Smooth muscle cell (in vitro differentiated cells): Measurements from ENCODE around the gene OR9Q1. TPM values are rescaled to one million over a fixed set of nuclear protein-coding genes. Genes with fewer than 3 reads are reported as not detected.

ENCODE experiments used
- DNase-seq: peaks from one replicate; lab custom pipeline; 2025; ENCODE audit not compliant: unreplicated experiment; lab: John Stamatoyannopoulos, UW
- H2AFZ ChIP-seq: fragments of 200-600 bp; sonication (generic); 2 replicates; pipeline ENCODE4 v1.6.0; 2016; ENCODE audit warnings: antibody characterized with exemption, low read depth, mild to moderate bottlenecking
- H3F3A ChIP-seq: fragments of 200-600 bp; sonication (generic); 2 replicates; pipeline ENCODE4 v1.6.0; 2017; ENCODE audit warnings: antibody characterized with exemption, low read depth
- H3K27ac ChIP-seq: fragments of 200-600 bp; sonication (generic); 2 replicates; pipeline ENCODE4 v1.5.1; 2016; ENCODE audit warnings: low read depth, mild to moderate bottlenecking
- H3K27me3 ChIP-seq: fragments of 200-600 bp; sonication (generic); 2 replicates; pipeline ENCODE4 v1.6.1; 2016; ENCODE audit warnings: low read depth, mild to moderate bottlenecking
- H3K36me3 ChIP-seq: fragments of 200-600 bp; sonication (generic); 2 replicates; pipeline ENCODE4 v1.5.1; 2016; ENCODE audit warnings: low read depth
- H3K4me1 ChIP-seq: fragments of 200-600 bp; sonication (generic); 2 replicates; pipeline ENCODE4 v1.5.1; 2016; ENCODE audit warnings: low read depth
- H3K4me2 ChIP-seq: fragments of 200-600 bp; sonication (generic); 2 replicates; pipeline ENCODE4 v1.6.0; 2016; ENCODE audit warnings: mild to moderate bottlenecking
- H3K4me3 ChIP-seq: fragments of 200-600 bp; sonication (generic); 2 replicates; pipeline ENCODE4 v1.5.1; 2016; ENCODE audit warnings: mild to moderate bottlenecking
- H3K79me2 ChIP-seq: fragments of 200-600 bp; sonication (generic); 2 replicates; pipeline ENCODE4 v1.6.0; 2016; ENCODE audit warnings: low read depth, mild to moderate bottlenecking
- H3K9ac ChIP-seq: fragments of 200-600 bp; sonication (generic); 2 replicates; pipeline ENCODE4 v1.6.0; 2016; ENCODE audit warnings: low read depth
- H3K9me3 ChIP-seq: fragments of 200-600 bp; sonication (generic); replicated peaks from 2 replicates; pipeline ENCODE4 v1.5.1; 2016; ENCODE audit warnings: low read depth
- H4K20me1 ChIP-seq: fragments of 200-600 bp; sonication (generic); 2 replicates; pipeline ENCODE4 v1.6.0; 2016; ENCODE audit warnings: low read depth
- CTCF ChIP-seq: fragments of 200-600 bp; sonication (generic); IDR thresholded peaks from 2 replicates; pipeline ENCODE4 v1.5.1; 2017; ENCODE audit warnings: borderline replicate concordance, mild to moderate bottlenecking, antibody characterized with exemption; ENCODE audit not compliant: insufficient read depth, poor library complexity, severe bottlenecking
- WGBS: methylation state at CpG from one replicate; pipeline ENCODE4 v1.1.7; 2016; ENCODE audit warnings: low lambda C conversion rate; 5-methylcytosine and 5-hydroxymethylcytosine counted together
- polyA plus RNA-seq: library from polyadenylated mRNA; unstranded; fragments of >200 nt; fragmentation: Nextera tagmentation; extraction: Ambion mirVana; gene quantifications from 2 replicates; pipeline ENCODE4 v1.2.1, GENCODE V29; 2016
- total RNA-seq: library from RNA; depleted of rRNA; stranded (reverse); fragments of >200 nt; gene quantifications from 2 replicates; pipeline ENCODE4 v1.2.3, GENCODE V29; 2014

The OR9Q1 gene
- total and polyA plus RNA-seq, 2 experiments from 2014 or later: not detected

DNA sequence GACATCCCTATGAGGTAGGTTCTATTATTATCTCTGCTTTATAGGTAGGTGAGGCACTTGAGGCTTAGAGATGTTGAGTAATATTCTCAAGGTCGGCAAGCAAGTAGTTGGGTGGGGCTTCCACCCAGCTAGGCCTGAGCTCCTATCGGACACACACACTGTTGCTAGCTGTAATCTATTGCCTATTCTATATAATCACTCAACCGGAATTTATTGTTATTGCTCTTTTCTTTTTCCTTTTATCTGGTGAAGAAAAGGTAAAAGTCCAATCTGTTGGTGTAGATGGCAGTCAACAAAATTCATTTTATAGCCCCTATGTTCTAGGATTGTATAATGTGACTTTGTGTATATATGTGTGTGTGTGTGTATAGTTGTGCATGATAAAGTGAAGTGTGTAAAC is 168.5 kb downstream of the OR9Q1 start:
- no peak overlapping the region for H3K9ac ChIP-seq
- H3K27me3 ChIP-seq: no peaks in the 10 kb centered on the region
- no peaks in the 10 kb centered on the region for H3F3A ChIP-seq
- no peaks in the 10 kb centered on the region for H4K20me1 ChIP-seq
- no peaks in the 10 kb centered on the region for H3K9me3 ChIP-seq
- no peak overlapping the region for H2AFZ ChIP-seq
- no peaks in the 10 kb centered on the region for H3K36me3 ChIP-seq
- WGBS: 76% methylated on average over 3 of the region's 3 CpGs
- no peak for TF ChIP-seq CTCF
- no peak for DNase-seq
- no peak overlapping the region for H3K4me2 ChIP-seq
- no peaks in the 10 kb centered on the region for H3K4me1 ChIP-seq
- no peak overlapping the region for H3K4me3 ChIP-seq
- H3K27ac ChIP-seq: no peak overlapping the region
- no peaks in the 10 kb centered on the region for H3K79me2 ChIP-seq

- H3K27ac ChIP-seq: no peak overlapping the region
- H3K4me2 ChIP-seq: no peak overlapping the region
- no peaks in the 10 kb centered on the region for H4K20me1 ChIP-seq
- no peaks in the 10 kb centered on the region for H3F3A ChIP-seq
- no peak for TF ChIP-seq CTCF
- H3K36me3 ChIP-seq: no peaks in the 10 kb centered on the region
- no peaks in the 10 kb centered on the region for H3K9me3 ChIP-seq
- H3K79me2 ChIP-seq: no peaks in the 10 kb centered on the region
- H3K4me3 ChIP-seq: no peak overlapping the region
- DNase-seq: no peak
- H2AFZ ChIP-seq: no peak overlapping the region
- no peaks in the 10 kb centered on the region for H3K27me3 ChIP-seq
- H3K9ac ChIP-seq: no peak overlapping the region
- no peaks in the 10 kb centered on the region for H3K4me1 ChIP-seq
These were observed 169.7 kb downstream of the OR9Q1 start for GRCh38 chr11:58193391-58193790.

GRCh38 chr11:58195939-58196338 is 172.3 kb downstream of the OR9Q1 start:
- Histone ChIP-seq H3K27me3 (no peaks in the 10 kb centered on the region), H3K4me3 (no peak overlapping the region), H3K9me3 (no peaks in the 10 kb centered on the region), H3K79me2 (no peaks in the 10 kb centered on the region), H3K4me2 (no peak overlapping the region), H3K36me3 (no peaks in the 10 kb centered on the region), H3K9ac (no peak overlapping the region), H2AFZ (no peak overlapping the region), H4K20me1 (no peaks in the 10 kb centered on the region), H3K4me1 (no peaks in the 10 kb centered on the region), H3K27ac (no peak overlapping the region), H3F3A (no peaks in the 10 kb centered on the region)
- no peak for TF ChIP-seq CTCF
- no peak for DNase-seq
- 81% methylated on average over 2 of the region's 2 CpGs for WGBS

GRCh38 chr11:58199271-58199670 is 175.6 kb downstream of the OR9Q1 start:
- Histone ChIP-seq H3F3A (no peaks in the 10 kb centered on the region), H3K36me3 (no peaks in the 10 kb centered on the region), H2AFZ (no peak overlapping the region), H3K27ac (no peak overlapping the region), H3K9ac (no peak overlapping the region), H3K4me1 (no peaks in the 10 kb centered on the region), H3K4me2 (no peak overlapping the region), H4K20me1 (no peaks in the 10 kb centered on the region), H3K27me3 (no peaks in the 10 kb centered on the region), H3K9me3 (no peaks in the 10 kb centered on the region), H3K79me2 (no peaks in the 10 kb centered on the region), H3K4me3 (no peak overlapping the region)
- TF ChIP-seq CTCF: no peak
- WGBS: 71% methylated on average over 1 of the region's 1 CpG
- DNase-seq: no peak
